T-helper 9 cell (primary cell): Measurements from ENCODE around the gene CCDC127.

Experiments used
- DNase-seq: peaks from one replicate; pipeline ENCODE4 v3.0.0-alpha.2; 2020

Gene CCDC127

DNA sequence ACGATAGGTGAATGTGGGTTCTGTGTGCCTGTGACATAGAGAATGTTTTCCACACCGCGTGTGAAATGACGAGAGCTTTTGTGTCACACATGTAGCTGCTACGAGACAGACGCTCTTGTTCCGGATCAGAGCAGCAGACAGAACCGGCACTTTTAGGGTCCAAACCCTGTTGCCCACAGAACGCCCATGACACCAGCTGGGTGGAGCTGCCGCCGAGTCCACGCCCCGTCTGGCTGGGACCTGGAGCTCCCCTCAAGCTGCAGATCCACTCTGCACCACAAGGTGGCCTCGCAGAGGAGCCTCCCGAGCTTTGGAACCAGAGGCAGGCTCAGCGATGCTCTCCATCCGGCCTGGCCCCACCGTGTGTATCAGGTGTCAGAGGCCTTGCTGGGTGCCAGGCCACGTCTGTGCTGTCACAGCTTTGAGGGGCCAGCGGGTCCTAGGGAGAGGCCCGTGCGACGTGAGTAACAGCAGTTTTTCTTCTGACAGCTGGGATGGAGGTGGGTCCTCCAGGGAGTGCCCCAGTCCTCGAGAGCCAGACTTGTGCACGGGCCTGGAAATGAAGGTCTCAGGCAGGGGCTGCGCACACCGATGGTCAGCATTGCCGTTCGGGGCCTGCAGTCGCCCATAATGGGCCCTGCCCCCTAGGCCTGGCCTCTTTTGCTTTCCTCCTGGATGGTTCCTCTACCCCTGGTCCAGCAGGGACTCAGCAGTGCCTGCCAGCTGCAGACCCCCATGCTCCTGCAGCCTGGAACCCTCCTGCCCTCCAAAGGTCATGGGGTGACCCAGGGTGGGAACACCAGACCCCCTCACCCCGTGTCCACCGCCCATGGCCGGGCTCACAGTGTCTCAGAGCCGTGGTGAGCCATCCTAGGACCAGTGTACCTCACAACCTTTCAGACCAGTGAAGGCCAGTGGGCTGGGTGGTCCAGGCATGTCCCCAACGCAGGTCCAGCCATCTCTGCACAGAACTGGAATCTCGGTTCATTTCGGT is 29.2 kb downstream of the CCDC127 start:
- peak; percentile 80 for DNase-seq

DNA sequence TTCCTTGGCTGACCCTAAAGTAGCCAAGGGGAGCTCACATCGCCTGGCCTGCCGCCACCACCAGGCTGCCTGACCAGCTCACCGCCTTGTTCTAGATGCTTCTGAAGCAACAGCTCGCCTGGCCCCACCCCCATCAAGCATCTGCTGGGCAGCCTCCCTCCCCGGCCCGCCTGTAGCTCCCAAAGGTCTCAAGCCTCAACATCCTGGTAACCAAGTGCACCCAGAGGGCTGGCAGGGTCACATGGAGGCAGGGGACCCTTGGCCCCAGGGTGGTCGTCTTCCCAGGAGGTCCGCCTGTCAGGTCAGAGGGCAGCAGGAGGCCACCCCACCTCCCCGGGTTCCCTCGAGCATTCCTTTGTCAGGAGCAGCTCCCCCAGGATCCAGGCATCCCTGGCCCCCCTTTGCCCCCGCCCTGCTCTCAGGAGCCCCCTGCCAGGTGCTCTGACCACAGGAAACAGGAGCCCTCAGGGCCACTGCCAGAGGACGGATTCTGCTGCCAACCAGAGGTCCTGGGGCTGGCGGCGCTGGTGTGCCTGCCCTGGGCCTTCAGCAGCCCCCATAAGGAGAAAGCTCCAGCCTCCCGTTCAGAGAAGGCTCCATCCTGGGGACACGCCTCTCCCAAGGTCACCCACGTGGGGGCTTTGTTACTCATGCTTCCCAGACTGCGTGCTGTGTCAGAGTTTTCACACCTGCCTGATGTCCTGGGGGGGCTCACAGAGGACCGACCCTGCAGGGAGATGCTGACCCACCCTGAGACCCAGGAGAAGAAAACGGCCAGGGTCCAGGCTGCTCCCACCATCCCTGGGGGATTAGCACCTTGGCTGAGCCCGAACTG is 30.1 kb downstream of the CCDC127 start:
- no peak for DNase-seq

DNA sequence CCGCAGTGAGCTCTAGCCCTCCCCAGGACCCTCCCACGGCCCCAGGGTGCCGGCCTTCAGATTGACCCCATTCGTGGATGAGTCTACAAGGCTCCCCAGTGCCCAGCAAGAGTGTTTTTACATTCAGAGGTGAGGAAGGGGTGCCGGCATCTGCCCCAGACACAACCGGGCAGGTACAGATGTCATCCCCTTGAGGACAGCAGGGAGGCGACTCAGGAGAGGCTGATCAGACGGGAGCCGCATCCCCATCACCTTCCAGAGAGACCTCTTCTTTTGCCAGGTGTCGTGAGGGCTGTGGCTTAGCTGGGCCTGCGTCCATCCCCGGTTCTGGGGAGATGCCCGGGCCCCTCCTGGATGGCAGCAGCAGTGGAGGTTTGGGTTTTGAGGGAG is 30.9 kb downstream of the CCDC127 start:
- no peak for DNase-seq

DNA sequence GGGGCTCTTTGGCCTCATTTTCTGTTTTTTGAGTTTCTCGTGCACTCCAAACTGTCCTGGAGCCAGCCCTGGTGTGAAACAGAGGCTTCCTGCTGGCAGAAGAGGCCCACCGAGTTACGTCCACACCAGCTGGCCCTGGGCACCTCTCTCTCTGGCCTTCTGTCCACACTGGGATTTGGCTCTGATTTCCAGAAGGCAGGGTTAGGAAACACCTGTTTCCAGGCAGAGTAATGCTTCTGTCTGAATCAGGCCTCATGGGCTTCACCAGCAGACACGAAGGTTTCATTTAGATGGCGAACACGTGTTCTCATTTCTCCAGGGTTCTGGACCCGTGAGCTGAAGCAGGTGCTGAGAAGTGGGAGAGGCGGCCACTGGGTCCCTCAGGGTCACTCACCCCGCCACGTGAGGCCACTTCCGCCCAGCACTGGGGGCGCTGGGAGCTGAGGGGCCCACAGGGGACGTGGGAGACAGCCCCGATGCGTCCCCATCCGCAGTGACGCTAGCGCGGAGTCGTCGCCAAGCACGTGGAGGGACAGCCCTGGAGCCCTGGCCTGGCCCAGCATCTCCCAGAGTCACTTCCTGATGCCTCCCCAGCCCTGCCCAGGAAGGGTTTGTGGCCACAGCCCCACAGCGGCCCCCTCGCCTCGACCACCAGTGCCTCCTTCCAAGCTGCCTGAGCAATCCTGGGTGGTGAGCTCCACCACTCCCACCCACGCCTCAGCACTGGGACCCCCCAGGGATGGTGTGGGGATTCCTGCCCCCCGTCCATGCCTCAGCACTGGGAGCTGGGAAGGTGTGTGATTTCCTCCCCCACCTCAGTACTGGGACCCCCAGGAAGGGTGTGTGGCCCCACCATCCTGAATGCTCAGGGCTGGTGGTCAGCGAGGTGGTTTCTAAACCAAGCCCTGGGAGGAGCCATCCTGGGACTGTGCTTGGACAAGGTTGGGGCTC is 31.6 kb downstream of the CCDC127 start:
- DNase-seq, result no peak

DNA sequence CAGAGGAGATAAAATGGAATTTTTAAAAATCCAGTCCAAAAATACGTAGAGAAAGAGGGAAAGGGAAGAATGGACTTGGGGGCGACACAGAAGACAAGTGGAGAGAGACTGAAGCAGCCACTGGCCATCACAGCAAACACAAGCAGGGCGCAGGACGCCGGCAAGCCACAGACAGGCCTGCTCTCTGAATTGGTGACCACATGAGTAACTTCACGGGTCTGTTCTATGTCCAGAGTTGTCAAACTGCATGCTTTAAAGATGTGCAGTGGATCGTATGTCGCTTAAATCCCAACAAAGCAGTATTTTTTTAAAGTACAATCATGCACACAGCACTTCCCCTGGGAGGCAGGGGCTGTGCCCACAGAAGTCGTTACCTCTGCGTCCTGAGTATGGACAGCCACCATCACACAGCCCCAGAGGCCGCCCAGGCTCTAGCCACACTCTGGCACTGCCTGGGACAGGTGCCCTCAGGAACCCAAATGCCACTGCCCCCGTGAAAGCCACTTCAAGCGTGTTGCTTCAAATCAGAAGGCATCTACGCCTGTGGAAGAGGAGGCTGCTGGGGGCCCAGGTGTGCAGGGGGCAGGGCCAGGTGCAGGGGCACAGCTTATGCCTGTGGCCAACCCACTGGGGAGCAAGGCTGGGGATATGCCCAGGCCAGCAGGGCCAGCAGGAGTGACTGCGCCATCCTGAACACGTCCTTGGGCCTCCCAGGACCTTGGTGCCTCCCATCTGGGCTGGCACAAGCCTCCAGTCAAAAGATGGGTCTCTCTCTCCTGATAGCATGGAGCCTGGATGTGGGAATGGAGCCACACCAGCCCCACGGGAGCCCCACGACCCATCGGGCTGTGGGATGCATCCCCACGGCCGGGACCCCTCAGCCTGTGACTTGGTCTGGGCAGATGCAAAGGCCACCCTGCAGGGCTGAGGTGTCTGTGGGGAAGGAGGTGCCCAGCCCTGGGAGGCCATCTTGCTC is 32.6 kb downstream of the CCDC127 start:
- no peak for DNase-seq

DNA sequence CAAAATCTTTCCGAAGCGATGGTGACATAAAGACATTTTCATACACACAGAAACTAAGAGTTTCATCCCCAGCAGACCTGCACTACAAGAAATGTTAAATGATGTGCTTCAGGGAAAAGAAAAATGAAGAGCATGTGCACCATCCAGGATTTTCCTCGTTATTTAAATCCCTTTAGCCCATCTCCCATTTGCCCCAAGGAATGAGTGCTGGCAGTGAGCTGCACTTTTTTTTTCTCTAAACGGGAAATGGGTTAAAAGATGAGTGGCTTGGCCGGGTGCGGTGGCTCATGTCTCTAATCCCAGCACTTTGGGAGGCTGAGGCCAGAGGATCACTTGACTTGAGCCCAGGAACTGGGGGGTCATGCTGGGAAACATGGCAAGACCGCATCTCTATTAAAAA is 33.5 kb downstream of the CCDC127 start:
- DNase-seq, result no peak

DNA sequence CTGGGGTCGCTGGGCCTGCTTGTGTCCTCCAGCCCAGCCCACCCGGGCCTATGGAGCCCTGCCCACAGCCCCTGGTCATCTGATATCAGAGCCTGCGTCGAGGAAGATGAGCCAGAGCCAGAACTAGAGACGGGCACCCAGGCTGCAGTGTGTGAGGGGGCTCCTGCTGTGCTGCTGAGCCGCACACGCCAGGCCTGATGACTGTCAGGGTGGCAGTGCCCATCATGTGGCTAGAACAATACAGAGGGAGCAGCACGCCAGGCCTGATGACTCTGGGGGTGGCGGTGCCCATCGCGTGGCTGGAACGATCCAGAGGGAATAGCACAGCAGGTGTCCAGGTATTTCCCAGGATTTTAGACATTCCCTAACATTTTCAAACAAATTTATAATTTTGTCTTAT is 35.8 kb downstream of the CCDC127 start:
- DNase-seq, result no peak

DNA sequence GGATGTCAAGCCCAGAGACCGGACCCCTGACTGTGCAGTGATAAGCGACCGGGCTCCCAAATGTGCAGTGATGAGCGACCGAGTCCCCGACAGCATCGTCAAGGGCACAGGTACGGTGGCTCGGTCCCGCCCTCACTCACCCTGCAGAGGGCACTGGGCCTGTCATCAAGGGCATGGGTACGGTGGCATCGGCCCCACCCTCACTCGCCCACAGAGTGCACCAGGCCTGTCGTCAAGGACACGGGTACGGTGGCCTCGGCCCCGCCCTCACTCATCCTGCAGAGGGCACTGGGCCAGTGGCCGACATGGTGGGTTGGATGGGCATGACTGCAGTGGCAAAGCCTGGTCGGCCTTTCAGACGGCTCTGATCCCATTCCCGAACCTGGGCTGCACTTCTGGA is 36.4 kb downstream of the CCDC127 start:
- DNase-seq, result no peak

DNA sequence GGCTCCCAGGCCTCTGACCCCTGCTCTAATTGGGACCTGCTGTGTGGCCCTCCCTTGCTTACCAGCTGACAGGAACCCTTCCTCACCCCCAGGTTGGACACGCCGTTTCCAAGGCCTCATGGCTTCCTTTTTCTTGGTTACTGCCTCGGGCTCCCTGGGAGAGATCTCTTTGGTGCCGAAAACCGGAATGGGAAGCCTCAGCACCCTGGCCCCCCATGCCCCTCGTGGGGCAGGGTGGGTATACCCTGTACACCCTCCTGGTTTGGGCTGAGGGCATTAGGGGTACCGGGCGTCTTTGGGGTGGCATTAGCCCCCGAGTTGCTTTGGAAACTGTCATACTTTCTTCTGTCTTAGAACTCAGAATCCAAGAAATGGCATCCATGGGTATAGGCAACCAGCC is 36.8 kb downstream of the CCDC127 start:
- DNase-seq, result no peak

DNA sequence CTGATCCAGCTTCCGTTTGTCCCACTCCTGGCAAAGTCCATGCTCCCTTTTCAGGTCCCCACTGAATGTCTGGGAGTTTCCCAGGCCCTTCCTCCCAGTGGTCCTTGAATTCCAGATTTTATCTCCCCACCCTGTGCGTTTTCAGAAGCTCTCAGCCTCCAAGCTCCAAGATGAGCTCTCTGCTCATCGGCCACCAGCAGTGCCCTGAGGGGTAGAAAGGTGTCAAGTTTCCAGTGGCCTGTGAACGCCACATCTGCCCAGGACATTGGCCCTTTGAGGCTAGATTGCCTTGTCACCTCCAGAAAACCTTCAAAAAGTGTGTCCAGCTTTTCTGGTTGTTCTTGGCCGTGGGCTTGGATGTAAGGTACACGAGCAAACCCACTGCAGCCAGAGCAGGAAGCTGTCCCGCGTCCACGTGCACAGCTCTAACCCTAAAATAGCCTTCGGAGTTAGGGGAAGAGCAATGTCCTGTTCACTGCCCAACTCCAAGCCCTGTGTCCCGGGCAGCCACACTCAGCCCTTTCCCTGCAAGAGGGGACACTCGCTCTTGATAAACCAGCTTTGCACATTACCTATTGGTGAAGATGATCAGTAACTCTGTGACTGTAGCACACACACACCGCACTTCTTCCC is 37.6 kb downstream of the CCDC127 start:
- no peak for DNase-seq

DNA sequence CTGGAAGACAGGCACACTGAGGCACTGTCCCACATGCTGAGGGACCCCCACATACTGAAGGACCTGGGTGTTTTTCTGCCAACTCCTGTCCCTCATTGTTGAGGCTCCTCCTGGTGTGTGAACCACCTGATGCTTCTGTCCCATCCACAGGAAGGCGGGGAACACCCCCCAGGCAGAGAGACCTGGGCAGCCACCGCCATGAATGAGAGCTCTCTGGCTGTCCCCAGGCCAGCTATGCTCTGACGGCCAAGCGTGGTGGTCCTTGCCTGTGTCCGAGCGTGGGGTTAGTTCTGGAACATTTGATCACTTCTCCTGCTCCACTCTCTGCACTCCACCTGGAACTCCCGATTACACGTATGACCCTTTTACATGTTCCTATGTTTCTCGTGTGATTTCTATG is 38.6 kb downstream of the CCDC127 start:
- no peak for DNase-seq

DNA sequence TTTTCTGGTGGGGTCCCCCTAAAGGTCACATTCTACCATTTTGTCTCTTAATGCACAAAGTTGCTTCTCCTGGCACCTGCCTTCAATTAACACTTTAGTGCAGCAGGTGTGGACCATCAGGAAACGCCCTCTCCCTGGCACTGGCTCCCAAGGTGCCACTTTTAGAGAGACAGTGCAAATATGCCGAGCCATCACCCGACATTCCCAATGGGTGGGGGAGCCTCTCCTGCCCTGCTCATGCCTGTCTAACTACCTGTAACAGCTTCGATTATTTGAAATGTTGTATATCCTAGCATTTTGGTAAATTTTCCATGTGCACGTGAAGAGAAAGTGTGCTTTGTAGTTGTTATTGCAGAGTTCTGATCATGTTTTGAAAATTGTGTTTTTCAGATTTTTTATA is 39.8 kb downstream of the CCDC127 start:
- DNase-seq, result no peak

DNA sequence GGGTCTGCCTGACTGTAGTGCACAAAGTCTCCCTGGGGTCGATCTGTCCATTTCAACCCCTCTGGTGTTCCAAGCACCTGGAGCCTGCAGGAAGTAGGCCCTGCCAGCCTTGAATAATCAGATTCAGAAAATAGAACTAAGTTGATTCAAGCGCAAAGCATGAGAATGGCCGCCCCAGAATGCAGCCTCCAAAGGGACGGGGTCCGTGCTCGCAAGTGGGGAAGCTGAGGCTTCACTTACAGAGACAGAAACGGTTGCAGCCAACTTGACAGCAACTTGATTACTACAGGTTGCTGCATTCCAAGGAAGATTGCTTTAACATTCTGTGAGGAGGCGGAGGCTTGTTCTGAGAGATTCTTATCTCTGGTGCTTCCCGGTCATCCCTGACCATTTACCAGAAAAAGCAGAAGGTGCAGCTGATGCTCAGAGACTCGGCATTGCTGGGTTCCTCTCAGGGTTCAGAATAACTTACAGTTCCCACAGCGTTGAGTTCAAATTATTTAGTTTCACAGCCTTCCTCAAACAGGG is 41.6 kb downstream of the CCDC127 start:
- DNase-seq, result no peak

DNA sequence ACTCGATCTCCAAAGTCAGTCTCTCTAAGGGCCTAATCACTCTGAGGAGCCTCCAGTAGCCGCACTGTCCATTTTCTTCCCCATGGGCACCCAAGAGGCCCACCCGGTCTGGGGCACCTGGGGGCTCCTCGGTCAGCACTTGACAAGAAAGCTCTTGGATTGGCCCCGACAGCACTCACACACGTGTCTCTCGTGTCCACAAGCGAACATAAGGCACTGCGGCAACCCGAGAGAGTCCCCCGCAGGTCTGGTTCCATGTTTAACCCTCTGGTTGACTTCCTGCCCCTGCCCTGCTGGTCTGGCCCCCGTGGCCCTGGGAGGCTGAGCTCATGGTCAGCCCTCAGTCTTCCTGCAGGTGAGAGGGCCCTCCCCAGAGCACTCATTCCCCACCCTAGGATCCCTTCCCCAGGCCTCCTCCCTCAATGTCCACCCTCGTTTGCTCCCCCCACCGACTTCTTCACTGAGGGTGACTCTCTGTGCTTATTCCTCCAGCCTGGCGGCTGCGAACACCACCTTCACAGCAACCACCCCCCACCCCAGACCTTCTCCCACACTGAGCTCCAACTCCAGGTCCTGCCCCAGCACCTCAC is 43.0 kb downstream of the CCDC127 start:
- DNase-seq, result no peak

DNA sequence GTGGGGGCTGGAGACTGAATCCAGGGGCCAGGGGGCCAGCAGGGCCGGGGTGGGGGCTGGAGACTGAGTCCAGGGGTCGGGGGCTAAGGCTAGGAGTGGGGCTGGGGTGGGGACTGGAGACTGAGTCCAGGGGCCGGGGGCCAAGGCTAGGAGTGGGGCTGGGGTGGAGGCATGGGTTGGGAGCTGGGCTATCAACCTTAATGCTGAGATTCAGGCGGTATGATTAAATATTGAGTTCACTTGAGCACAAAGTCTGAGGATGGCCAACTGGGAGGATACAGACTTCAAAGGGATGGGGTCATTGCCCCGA is 43.7 kb downstream of the CCDC127 start:
- no peak for DNase-seq

DNA sequence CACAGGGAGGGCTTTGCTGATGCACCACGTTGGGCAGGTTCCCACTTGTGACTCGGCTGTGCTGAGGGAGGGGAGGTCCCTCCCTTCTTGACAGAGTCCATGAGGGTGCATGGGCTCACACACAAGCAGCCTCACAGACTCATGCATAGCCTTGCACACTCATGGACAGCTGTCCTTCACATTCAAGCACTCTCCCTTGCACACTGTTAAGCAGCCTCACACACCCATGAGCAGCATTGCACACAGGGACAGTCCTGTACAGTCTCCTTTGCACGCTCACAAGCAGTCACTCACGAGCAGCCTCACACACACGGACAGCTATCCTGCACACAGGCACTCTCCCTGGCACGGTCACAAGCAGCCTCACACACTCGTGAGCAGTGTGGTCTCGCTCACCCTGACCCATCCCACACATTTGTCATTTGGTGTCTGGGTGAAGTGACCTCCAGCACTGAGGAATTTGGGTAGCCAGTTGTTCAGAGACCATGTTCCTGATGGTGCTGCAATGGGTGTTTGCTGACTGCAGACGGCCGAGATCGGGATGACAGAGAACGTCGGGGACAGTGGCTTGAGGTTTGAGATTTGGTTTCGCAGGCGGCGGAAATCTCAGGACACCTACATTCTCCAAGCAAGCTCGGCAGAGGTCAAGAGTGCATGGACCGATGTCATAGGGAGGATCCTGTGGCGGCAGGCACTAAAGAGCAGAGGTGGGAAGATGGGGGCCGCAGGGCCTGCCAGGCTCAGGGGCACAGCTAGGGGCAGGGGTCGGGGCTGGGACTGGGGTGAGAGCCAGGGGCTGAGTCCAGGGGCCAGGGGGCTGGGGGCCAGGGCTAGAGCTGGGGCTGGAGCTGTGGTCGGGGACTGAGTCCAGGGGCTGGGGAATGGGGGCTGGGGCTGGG is 44.3 kb downstream of the CCDC127 start:
- no peak for DNase-seq

DNA sequence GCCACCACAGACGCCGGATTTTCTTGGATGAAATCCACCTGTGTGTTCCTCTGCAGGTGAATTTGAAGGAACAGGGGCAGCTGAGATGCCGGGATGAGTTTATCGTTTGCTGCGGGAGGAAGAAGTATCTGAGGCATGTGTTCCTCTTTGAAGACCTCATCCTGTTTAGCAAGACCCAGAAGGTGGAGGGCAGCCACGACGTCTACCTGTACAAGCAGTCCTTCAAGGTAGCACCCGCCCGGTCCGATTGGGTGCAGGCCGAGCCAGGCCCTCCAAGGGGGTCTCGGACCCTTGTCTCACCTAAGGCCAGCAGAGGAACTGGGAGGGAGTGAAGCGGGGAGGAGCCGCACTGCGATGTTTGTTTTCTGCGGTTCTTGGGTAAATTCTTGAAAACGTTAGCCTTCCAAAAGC is 45.1 kb downstream of the CCDC127 start:
- DNase-seq, result no peak

DNA sequence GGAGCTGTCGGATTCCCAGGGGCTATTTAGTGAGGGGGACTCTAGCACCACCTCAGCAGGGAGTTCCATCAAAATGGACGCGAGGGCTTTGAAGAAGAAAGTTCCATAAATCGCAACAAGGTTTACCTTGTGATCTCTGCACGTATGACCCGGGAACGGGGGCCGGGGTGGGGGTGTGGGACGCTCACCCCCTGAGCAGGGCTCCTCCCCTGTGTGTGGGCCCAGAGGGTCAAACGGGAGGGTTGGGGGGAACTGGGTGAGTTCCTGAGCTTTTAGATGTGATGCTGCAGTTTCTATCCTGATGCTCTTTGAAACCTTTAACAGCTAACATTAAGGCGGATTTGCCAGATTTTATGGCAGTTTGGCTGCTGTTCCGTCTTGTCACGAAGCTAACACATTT is 45.5 kb downstream of the CCDC127 start:
- no peak for DNase-seq

DNA sequence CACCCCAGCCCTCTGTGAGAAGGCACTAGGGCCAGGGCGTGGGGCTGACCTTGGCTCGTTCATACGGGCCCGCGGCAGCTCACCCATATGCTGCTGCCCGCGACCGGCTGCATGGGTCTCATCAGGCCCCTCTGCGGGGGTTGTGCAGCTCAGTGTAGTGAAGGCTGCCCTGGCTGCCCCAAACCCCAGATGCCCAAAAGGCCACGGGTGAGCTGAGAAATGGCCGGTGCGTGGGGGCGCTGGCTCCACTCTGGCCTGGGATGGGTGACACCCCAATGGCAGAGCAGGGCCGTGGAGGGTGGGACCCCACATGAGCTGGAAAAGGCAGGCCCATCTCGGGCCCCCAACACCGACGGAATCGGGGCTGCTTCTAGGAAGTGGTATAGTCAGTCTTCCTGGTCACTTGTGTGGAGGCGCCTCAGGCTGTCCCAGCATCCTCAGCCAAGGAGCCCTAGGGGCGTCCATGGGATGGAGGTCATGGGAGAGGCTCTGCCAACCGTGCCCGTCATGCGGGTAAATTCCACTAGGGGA is 46.1 kb downstream of the CCDC127 start:
- no peak for DNase-seq
